B cell (primary cell): ENCODE results near the gene LRCH2.

Experiments
- EZH2 ChIP-seq: IDR thresholded peaks from 2 replicates; pipeline ENCODE4 v1.6.1; 2012; ENCODE audit warnings: borderline replicate concordance, low read depth, mild to moderate bottlenecking, moderate library complexity, low read length; ENCODE audit not compliant: insufficient read depth, poor library complexity, severe bottlenecking
- TF ChIP-seq, protein P1 (sequence below): fragments of 200-600 bp; IDR thresholded peaks from one replicate; pipeline ENCODE4 v1.8.0; 2022; ENCODE audit warnings: antibody characterized with exemption, mild to moderate bottlenecking

DNA sequence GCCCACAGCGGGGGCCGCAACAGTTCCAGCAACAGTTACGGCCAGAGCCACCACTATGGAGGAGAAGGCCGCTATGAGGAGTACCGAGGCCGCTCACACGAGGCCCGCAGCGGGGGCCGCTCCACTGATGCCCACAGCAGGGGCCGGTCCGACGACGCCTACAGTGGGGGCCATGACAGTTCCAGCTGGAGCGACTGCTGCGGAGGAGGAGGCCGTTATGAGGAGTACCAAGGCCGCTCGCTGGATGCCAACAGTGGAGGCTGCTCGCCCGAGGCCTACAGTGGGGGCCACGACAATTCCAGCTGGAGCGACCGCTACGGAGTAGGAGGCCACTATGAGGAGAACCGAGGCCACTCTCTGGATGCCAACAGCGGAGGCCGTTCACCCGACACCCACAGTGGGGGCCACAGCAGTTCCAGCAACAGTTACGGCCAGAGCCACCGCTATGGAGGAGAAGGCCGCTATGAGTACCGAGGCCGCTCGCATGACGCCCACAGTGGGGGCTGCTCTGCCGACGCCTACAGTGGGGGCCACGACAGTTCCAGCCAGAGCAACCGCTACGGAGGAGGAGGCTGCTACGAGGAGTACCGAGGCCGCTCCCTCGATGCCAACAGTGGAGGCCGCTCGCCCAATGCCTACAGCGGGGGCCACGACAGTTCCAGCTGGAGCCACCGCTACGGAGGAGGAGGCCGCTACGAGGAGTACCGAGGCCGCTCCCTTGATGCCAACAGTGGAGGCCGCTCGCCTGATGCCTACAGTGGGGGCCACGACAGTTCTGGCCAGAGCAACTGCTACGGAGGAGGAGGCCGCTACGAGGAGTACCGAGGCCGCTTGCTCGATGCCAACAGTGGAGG, 43.0 kb downstream of the LRCH2 start:
- TF ChIP-seq, protein P1, sequence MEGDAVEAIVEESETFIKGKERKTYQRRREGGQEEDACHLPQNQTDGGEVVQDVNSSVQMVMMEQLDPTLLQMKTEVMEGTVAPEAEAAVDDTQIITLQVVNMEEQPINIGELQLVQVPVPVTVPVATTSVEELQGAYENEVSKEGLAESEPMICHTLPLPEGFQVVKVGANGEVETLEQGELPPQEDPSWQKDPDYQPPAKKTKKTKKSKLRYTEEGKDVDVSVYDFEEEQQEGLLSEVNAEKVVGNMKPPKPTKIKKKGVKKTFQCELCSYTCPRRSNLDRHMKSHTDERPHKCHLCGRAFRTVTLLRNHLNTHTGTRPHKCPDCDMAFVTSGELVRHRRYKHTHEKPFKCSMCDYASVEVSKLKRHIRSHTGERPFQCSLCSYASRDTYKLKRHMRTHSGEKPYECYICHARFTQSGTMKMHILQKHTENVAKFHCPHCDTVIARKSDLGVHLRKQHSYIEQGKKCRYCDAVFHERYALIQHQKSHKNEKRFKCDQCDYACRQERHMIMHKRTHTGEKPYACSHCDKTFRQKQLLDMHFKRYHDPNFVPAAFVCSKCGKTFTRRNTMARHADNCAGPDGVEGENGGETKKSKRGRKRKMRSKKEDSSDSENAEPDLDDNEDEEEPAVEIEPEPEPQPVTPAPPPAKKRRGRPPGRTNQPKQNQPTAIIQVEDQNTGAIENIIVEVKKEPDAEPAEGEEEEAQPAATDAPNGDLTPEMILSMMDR = no peak
- TF ChIP-seq EZH2 = no peak
